ENCODE results near the gene FASTK.

GRCh38 chr7:151126491-151127137 lies 46.0 kb upstream of the FASTK start:
- TF ChIP-seq, protein P1, sequence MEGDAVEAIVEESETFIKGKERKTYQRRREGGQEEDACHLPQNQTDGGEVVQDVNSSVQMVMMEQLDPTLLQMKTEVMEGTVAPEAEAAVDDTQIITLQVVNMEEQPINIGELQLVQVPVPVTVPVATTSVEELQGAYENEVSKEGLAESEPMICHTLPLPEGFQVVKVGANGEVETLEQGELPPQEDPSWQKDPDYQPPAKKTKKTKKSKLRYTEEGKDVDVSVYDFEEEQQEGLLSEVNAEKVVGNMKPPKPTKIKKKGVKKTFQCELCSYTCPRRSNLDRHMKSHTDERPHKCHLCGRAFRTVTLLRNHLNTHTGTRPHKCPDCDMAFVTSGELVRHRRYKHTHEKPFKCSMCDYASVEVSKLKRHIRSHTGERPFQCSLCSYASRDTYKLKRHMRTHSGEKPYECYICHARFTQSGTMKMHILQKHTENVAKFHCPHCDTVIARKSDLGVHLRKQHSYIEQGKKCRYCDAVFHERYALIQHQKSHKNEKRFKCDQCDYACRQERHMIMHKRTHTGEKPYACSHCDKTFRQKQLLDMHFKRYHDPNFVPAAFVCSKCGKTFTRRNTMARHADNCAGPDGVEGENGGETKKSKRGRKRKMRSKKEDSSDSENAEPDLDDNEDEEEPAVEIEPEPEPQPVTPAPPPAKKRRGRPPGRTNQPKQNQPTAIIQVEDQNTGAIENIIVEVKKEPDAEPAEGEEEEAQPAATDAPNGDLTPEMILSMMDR (IDR thresholded peaks at IDR 0.05): no peak
- no peak for TF ChIP-seq POLR2A (IDR thresholded peaks at IDR 0.05)
